H1 (cell line): ENCODE data around the gene NUTM1. TPM values are rescaled to one million over a fixed set of nuclear protein-coding genes. Genes with fewer than 3 reads are reported as not detected.

ENCODE experiments used
- KDM4A ChIP-seq: IDR thresholded peaks from one replicate; pipeline ENCODE4 v1.7.1; 2012; ENCODE audit warnings: low read depth, mild to moderate bottlenecking, moderate library complexity, low read length, inconsistent platforms; ENCODE audit not compliant: severe bottlenecking
- SP2 ChIP-seq: IDR thresholded peaks from 2 replicates; pipeline ENCODE4 v1.6.1; 2012; ENCODE audit warnings: mild to moderate bottlenecking, low read length, inconsistent platforms
- polyA plus RNA-seq, 7 experiments: library from polyadenylated mRNA; depleted of rRNA in 3 of 7; stranded (reverse) in 5 of 7; unstranded in 2 of 7; fragments of >200 nt in 5 of 7; fragments of 200-250 nt in 2 of 7; gene quantifications; 1 replicate in 5 of 7; 2 replicates in 1 of 7; 4 replicates in 1 of 7; pipeline versions ENCODE4 v1.2.1 to v1.2.3, GENCODE V29; 2011 to 2013; ENCODE audit warnings: missing spikeins in 2 of 7, mixed read lengths in 2 of 7
- total RNA-seq: library from RNA; stranded (reverse); fragmentation: NEBNext Ultra II Directional; extraction: Animal tissue kit (Norgen Biotek cat#: 25700); gene quantifications from 2 replicates; pipeline ENCODE4 v1.2.1, GENCODE V29; 2021

Gene NUTM1
- total and polyA plus RNA-seq, 2 of the 8 experiments (the other 6 are each of a cell fraction or from before 2014, with no cell fraction given), result 0.39 to 0.60 TPM

DNA sequence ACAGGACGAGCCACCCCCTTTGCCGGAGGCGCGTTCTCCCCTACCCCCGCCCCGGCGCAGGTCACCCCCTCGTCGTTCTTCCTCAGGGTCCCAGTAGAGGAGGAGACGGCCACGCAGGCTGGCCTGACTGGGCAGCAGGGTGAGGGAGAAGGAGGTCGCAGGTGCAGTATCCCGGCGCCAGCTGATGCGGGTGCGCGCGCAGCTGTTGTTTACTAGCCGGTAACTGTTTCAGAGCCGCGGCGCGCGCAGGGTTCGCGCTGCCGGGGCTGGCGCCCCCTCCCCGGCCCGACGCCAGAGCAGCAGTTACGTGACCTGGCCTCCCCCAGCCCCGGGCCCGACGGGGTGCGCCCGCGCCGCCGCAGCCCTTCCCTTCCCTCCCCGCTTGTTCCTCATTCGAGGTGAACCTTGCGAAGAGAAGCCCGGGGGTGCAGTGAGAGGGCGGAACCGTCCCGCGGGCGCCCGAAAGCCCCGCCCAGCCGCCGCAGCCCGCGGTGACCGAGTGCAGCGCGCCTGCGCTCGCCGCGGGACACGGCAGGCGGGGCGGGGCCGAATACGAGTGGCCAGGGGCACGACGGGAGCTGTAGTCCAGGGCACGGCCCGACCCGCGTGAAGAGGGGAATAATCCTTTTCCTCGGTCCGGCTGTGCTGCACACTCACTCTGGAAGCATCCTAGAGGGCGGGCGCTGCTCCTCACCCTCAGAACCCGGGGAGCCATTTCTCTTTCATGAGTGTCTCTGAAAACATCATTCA lies 5.4 kb upstream of the NUTM1 start, which contains the start of gene SLC12A6 (continued):
- no peak for TF ChIP-seq KDM4A
- no peak for TF ChIP-seq SP2
